H1 (cell line): ENCODE results near the gene CDC42. TPM values are rescaled to one million over a fixed set of nuclear protein-coding genes. Genes with fewer than 3 reads are reported as not detected.

Experiments used
- CTCF ChIA-PET: fragments of 300-600 bp; sonication (Branson Sonifier 250); formaldehyde crosslinking; loops from one replicate; lab custom pipeline; 2021; ENCODE audit not compliant: partially characterized antibody; lab: Charles Lee
- POLR2A ChIA-PET: fragments of 300-600 bp; sonication (Branson Sonifier 250); formaldehyde crosslinking; loops from one replicate; lab custom pipeline; 2021; ENCODE audit warnings: inconsistent platforms; ENCODE audit not compliant: partially characterized antibody; lab: Charles Lee
- DNase-seq, 2 experiments: peaks; one replicate each; pipeline versions ENCODE4 v3.0.0 to v3.0.0-alpha.2; 2010 to 2022; ENCODE audit warnings: low spot score in 2 of 2, low read depth in 1 of 2, mixed read lengths in 1 of 2
- FAIRE-seq: peaks from 2 replicates; lab custom pipeline; 2011; peaks lifted over from hg19 to GRCh38; lab: Jason Lieb, UNC
- H2AFZ ChIP-seq: 2 replicates; pipeline ENCODE4 v1.8.1; 2012; ENCODE audit warnings: low read length, inconsistent platforms
- H2AK5ac ChIP-seq: 2 replicates; pipeline ENCODE4 v1.6.1; 2013; ENCODE audit warnings: low read depth, low read length
- H2BK120ac ChIP-seq: replicated peaks from 2 replicates; pipeline ENCODE3; 2013; ENCODE audit warnings: low read depth, low read length, inconsistent platforms
- H2BK12ac ChIP-seq: 2 replicates; pipeline ENCODE4 v1.6.1; 2013; ENCODE audit warnings: low read depth, low read length
- H2BK15ac ChIP-seq: 2 replicates; pipeline ENCODE4 v1.6.1; 2013; ENCODE audit warnings: low read length
- H2BK20ac ChIP-seq: 2 replicates; pipeline ENCODE4 v1.6.1; 2013; ENCODE audit warnings: low read length
- H2BK5ac ChIP-seq: 2 replicates; pipeline ENCODE4 v1.6.1; 2013; ENCODE audit warnings: low read depth, low read length
- H3K14ac ChIP-seq: 2 replicates; pipeline ENCODE4 v1.6.1; 2013; ENCODE audit warnings: inconsistent platforms; ENCODE audit not compliant: insufficient read length
- H3K18ac ChIP-seq: 2 replicates; pipeline ENCODE4 v1.6.1; 2013; ENCODE audit warnings: low read length; ENCODE audit errors: extremely low read depth
- H3K23ac ChIP-seq: 2 replicates; pipeline ENCODE4 v1.6.1; 2013; ENCODE audit warnings: inconsistent platforms; ENCODE audit not compliant: insufficient read length
- H3K23me2 ChIP-seq: 2 replicates; pipeline ENCODE4 v1.6.1; 2013; ENCODE audit warnings: low read depth, low read length
- H3K27ac ChIP-seq: 2 replicates; pipeline ENCODE4 v1.6.1; 2011; ENCODE audit warnings: low read depth, low read length, inconsistent platforms
- H3K27me3 ChIP-seq, 4 experiments: replicated peaks in 1 of 4; 1 replicate in 1 of 4; 2 replicates in 3 of 4; pipeline versions ENCODE4 v1.6.1 to v1.8.1; 2011 to 2013; ENCODE audit warnings: low read length in 3 of 4, mild to moderate bottlenecking in 3 of 4, inconsistent platforms in 2 of 4, mixed read lengths in 2 of 4, moderate library complexity in 1 of 4; ENCODE audit not compliant: control insufficient read depth in 3 of 4, insufficient read depth in 3 of 4; ENCODE audit errors: extremely low read depth in 1 of 4
- H3K36me3 ChIP-seq, 4 experiments: 2 replicates each; pipeline versions ENCODE4 v1.6.1 to v1.8.1; 2011 to 2013; ENCODE audit warnings: mild to moderate bottlenecking in 4 of 4, low read length in 3 of 4, moderate library complexity in 2 of 4, control low read depth in 1 of 4, inconsistent platforms in 1 of 4; ENCODE audit not compliant: insufficient read depth in 4 of 4, control insufficient read depth in 2 of 4
- H3K4ac ChIP-seq: replicated peaks from 2 replicates; pipeline ENCODE3; 2013; ENCODE audit warnings: low read length, low read depth, mixed read lengths, inconsistent platforms; ENCODE audit not compliant: insufficient read length
- H3K4me1 ChIP-seq, 4 experiments: replicated peaks in 1 of 4; 1 replicate in 1 of 4; 2 replicates in 3 of 4; pipeline versions ENCODE4 v1.6.1 to v1.8.1; 2011 to 2013; ENCODE audit warnings: low read length in 3 of 4, inconsistent platforms in 2 of 4, mixed read lengths in 1 of 4; ENCODE audit not compliant: insufficient read depth in 4 of 4, control insufficient read depth in 3 of 4
- H3K4me2 ChIP-seq, 2 experiments: 2 replicates each; pipeline versions ENCODE4 v1.6.1 to v1.8.1; 2011 to 2013; ENCODE audit warnings: low read depth in 2 of 2, low read length in 2 of 2, control low read depth in 1 of 2, inconsistent platforms in 1 of 2, mild to moderate bottlenecking in 1 of 2; ENCODE audit not compliant: insufficient read depth in 1 of 2
- H3K4me3 ChIP-seq, 4 experiments: fragments of 200-600, 300-600 bp in 1 of 4; sonication (generic), shearing (Covaris generic), sonication (Bioruptor Twin) in 1 of 4; 2 replicates each; pipeline versions ENCODE4 v1.5.1 to v1.8.1; 2011 to 2016; ENCODE audit warnings: low read length in 4 of 4, low read depth in 3 of 4, control low read depth in 2 of 4, inconsistent platforms in 2 of 4, mild to moderate bottlenecking in 2 of 4, mixed read lengths in 1 of 4, moderate library complexity in 1 of 4; ENCODE audit not compliant: insufficient read depth in 2 of 4; ENCODE audit errors: extremely low read depth in 1 of 4
- H3K56ac ChIP-seq: replicated peaks from 2 replicates; pipeline ENCODE3; 2013; ENCODE audit warnings: low read depth, mild to moderate bottlenecking, mixed read lengths, low read length, inconsistent platforms; ENCODE audit not compliant: insufficient read length
- H3K79me1 ChIP-seq: 2 replicates; pipeline ENCODE4 v1.6.1; 2013; ENCODE audit warnings: low read depth, low read length, control low read depth
- H3K79me2 ChIP-seq, 2 experiments: 2 replicates each; pipeline versions ENCODE4 v1.6.1 to v1.8.1; 2012 to 2013; ENCODE audit warnings: low read length in 2 of 2, mild to moderate bottlenecking in 2 of 2, inconsistent platforms in 1 of 2; ENCODE audit not compliant: insufficient read depth in 2 of 2, control insufficient read depth in 1 of 2
- H3K9ac ChIP-seq, 4 experiments: replicated peaks in 1 of 4; 1 replicate in 1 of 4; 2 replicates in 3 of 4; pipeline versions ENCODE4 v1.6.1 to v1.8.1; 2011 to 2013; ENCODE audit warnings: low read depth in 3 of 4, low read length in 3 of 4, control low read depth in 2 of 4, mild to moderate bottlenecking in 2 of 4, moderate library complexity in 2 of 4, inconsistent platforms in 1 of 4; ENCODE audit errors: extremely low read depth in 1 of 4
- H3K9me3 ChIP-seq, 2 experiments: 2 replicates each; pipeline versions ENCODE4 v1.6.1 to v1.8.1; 2012 to 2013; ENCODE audit warnings: mild to moderate bottlenecking in 2 of 2, moderate library complexity in 2 of 2, control low read depth in 1 of 2, inconsistent platforms in 1 of 2, low read depth in 1 of 2, low read length in 1 of 2, mixed read lengths in 1 of 2; ENCODE audit not compliant: insufficient read depth in 2 of 2
- H4K20me1 ChIP-seq, 2 experiments: replicated peaks in 1 of 2; 2 replicates each; pipeline versions ENCODE3 to v1.8.1; 2011 to 2013; ENCODE audit warnings: inconsistent platforms in 2 of 2, low read length in 2 of 2, mild to moderate bottlenecking in 1 of 2; ENCODE audit not compliant: insufficient read depth in 2 of 2, control insufficient read depth in 1 of 2
- H4K5ac ChIP-seq: 2 replicates; pipeline ENCODE4 v1.6.1; 2013; ENCODE audit warnings: low read length, low read depth, mixed read lengths, inconsistent platforms; ENCODE audit not compliant: insufficient read length
- H4K8ac ChIP-seq: 2 replicates; pipeline ENCODE4 v1.8.0; 2013; ENCODE audit warnings: mild to moderate bottlenecking, moderate library complexity, low read length, inconsistent platforms; ENCODE audit not compliant: insufficient read depth; ENCODE audit errors: extremely low read depth
- H4K91ac ChIP-seq: replicated peaks from 2 replicates; pipeline ENCODE3; 2013; ENCODE audit warnings: low read length, mixed read lengths, inconsistent platforms; ENCODE audit not compliant: insufficient read length
- GABPA ChIP-seq: IDR thresholded peaks from 2 replicates; pipeline ENCODE4 v1.6.1; 2011; ENCODE audit warnings: mild to moderate bottlenecking, low read length, moderate library complexity, borderline replicate concordance; ENCODE audit not compliant: insufficient read depth
- SRF ChIP-seq: IDR thresholded peaks from 2 replicates; pipeline ENCODE4 v1.6.1; 2011; ENCODE audit warnings: mild to moderate bottlenecking, low read depth, low read length, moderate library complexity
- WGBS, 2 experiments: shearing (Covaris generic) in 1 of 2; methylation state at CpG; one replicate each; pipeline versions ENCODE4 v1.1.6 to v1.1.7; 2013 to 2015; ENCODE audit warnings: low lambda C conversion rate in 2 of 2, mixed read lengths in 2 of 2, inconsistent platforms in 1 of 2, low coverage in 1 of 2, missing lambda C conversion rate in 1 of 2; ENCODE audit not compliant: insufficient replicate concordance in 2 of 2, insufficient coverage in 1 of 2, insufficient read length in 1 of 2; ENCODE audit errors: extremely low coverage in 1 of 2, missing lambda C conversion rate in 1 of 2; 5-methylcytosine and 5-hydroxymethylcytosine counted together
- polyA plus RNA-seq, 7 experiments: library from polyadenylated mRNA; depleted of rRNA in 3 of 7; stranded (reverse) in 5 of 7; unstranded in 2 of 7; fragments of >200 nt in 5 of 7; fragments of 200-250 nt in 2 of 7; gene quantifications; 1 replicate in 5 of 7; 2 replicates in 1 of 7; 4 replicates in 1 of 7; pipeline versions ENCODE4 v1.2.1 to v1.2.3, GENCODE V29; 2011 to 2013; ENCODE audit warnings: missing spikeins in 2 of 7, mixed read lengths in 2 of 7
- total RNA-seq: library from RNA; stranded (reverse); fragmentation: NEBNext Ultra II Directional; extraction: Animal tissue kit (Norgen Biotek cat#: 25700); gene quantifications from 2 replicates; pipeline ENCODE4 v1.2.1, GENCODE V29; 2021

CDC42 gene
- total and polyA plus RNA-seq, 2 of the 8 experiments (the other 6 are each of a cell fraction or from before 2014, with no cell fraction given) = 110 to 179 TPM

GRCh38 chr1:22051607-22052114, 848 bp upstream of the CDC42 start:
- no peak overlapping the region for H3K9ac ChIP-seq
- TF ChIP-seq GABPA (no peak), SRF (no peak)
- FAIRE-seq = no peak
- no peak overlapping the region for H3K56ac ChIP-seq
- no peak overlapping the region for H3K14ac ChIP-seq
- H3K23ac ChIP-seq = no peak overlapping the region
- peaks cover 25 to 31% of the 10 kb centered on the region in 2 experiments for H3K79me2 ChIP-seq
- peak overlapping the region; percentile 53; the same call in 1 of the 2 replicates for H2BK12ac ChIP-seq
- H3K27me3 ChIP-seq = no peaks in the 10 kb centered on the region
- no peak overlapping the region for H3K4ac ChIP-seq
- no peak overlapping the region for H4K91ac ChIP-seq
- peak overlapping the region; percentile 75; the same call in 1 of the 2 replicates for H2AK5ac ChIP-seq
- no peak overlapping the region for H3K4me3 ChIP-seq
- 91% methylated on average over 13 of the region's 13 CpGs; no CpG with 5 or more reads in 1 of the 2 experiments for WGBS, 2 experiments
- no peak overlapping the region for H2AFZ ChIP-seq
- no peak overlapping the region for H2BK120ac ChIP-seq
- no peak overlapping the region for H2BK20ac ChIP-seq
- H4K5ac ChIP-seq = no peak overlapping the region
- H4K20me1 ChIP-seq = peaks cover 4% of the 10 kb centered on the region in 2 experiments
- peaks cover 3% of the 10 kb centered on the region for H3K79me1 ChIP-seq
- CTCF ChIA-PET = interaction anchor here (0.6 to 2.0 kb wide), 4 partner anchors 12 to 68 kb away, joined by 3 to 7 read pairs (median 4); no protein-coding TSS in a partner anchor
- 0 out of 4 replicates have a peak overlapping the region, but pooled peaks of 1 of the 2 experiments have one; percentile 93 for H3K4me2 ChIP-seq
- H3K18ac ChIP-seq = no peak overlapping the region
- no peak overlapping the region for H2BK5ac ChIP-seq
- H3K27ac ChIP-seq = no peak overlapping the region
- H3K23me2 ChIP-seq = peaks cover 5% of the 10 kb centered on the region; the same call in 1 of the 2 replicates
- DNase-seq = no peak
- no peak overlapping the region for H4K8ac ChIP-seq
- 0 out of 8 replicates have a peak, but pooled peaks cover 0 to 2% (median 0%) of the 10 kb centered on the region in 4 experiments for H3K36me3 ChIP-seq
- POLR2A ChIA-PET = interaction anchor here (1.3 to 1.9 kb wide), 5 partner anchors 9 to 42 kb away, joined by 3 to 14 read pairs (median 4); no protein-coding TSS in a partner anchor
- no peak overlapping the region for H2BK15ac ChIP-seq
- no peaks in the 10 kb centered on the region for H3K9me3 ChIP-seq
- peaks cover 0 to 3% (median 2%) of the 10 kb centered on the region in 4 experiments; a peak in 4 of 7 replicates for H3K4me1 ChIP-seq
